Measurements from ENCODE around the gene RPGRIP1L. TPM values are rescaled to one million over a fixed set of nuclear protein-coding genes. Genes with fewer than 3 reads are reported as not detected.

Gene RPGRIP1L
- total RNA-seq, 1 experiment from 2014 or later = 12.7 TPM

GRCh38 chr16:53632526-53632925 is 71.1 kb downstream of the RPGRIP1L start:
- no peak overlapping the region for H3K4me3 ChIP-seq (ENCODE audit: low read depth in 2 of 2, low read length in 2 of 2)
- H3K4me1 ChIP-seq (ENCODE audit: control insufficient read depth, insufficient read depth, low read length) = no peaks in the 10 kb centered on the region
- ATAC-seq = no peak
- ChIA-PET CTCF (no interaction called here), POLR2A (no interaction called here)
- H3K27ac ChIP-seq (ENCODE audit: low read length) = no peak overlapping the region
- in situ Hi-C loops (cut with HindIII; ENCODE audit: low pct_unique_long_range_greater_than_20kb, low sequenced_read_pairs) = no loop called here
- DNase-seq (ENCODE audit: low read depth, low spot score) = no peak
- H3K27me3 ChIP-seq (ENCODE audit: control insufficient read depth, insufficient read depth, low read length) = no peaks in the 10 kb centered on the region
- BruUV-seq (replicated peaks) = no TSS peak
- peaks cover 2% of the 10 kb centered on the region; the same call in 1 of the 2 replicates for H3K36me3 ChIP-seq (ENCODE audit: control insufficient read depth, insufficient read depth, low read length)
- intact Hi-C loops (cut with micrococcal nuclease; ENCODE audit: unreplicated experiment) = no loop called here
- TF ChIP-seq TCF7L2 (IDR thresholded peaks at IDR 0.05; ENCODE audit: low read depth, low read length) = no peak
- no peak for TF ChIP-seq POLR2AphosphoS5 (IDR thresholded peaks at IDR 0.05; ENCODE audit: low read depth, low read length)
- TF ChIP-seq SIN3A (IDR thresholded peaks at IDR 0.05; ENCODE audit: borderline replicate concordance, insufficient read depth, low read depth, low read length) = no peak
- H3K9me3 ChIP-seq (ENCODE audit: control insufficient read depth, insufficient read depth, low read depth, low read length) = no peaks in the 10 kb centered on the region

- CTCF ChIA-PET = interaction anchor here (0.6 kb wide), 1 partner anchor 600 kb away, joined by 3 read pairs; no protein-coding TSS in a partner anchor
- no peak for ATAC-seq
- intact Hi-C loops (cut with micrococcal nuclease; ENCODE audit: unreplicated experiment) = no loop called here
Observed at GRCh38 chr16:53631236-53632025, 72.2 kb downstream of the RPGRIP1L start.

More at GRCh38 chr16:53631236-53632025, 72.2 kb downstream of the RPGRIP1L start:
- H3K4me1 ChIP-seq (ENCODE audit: control insufficient read depth, insufficient read depth, low read length) = no peaks in the 10 kb centered on the region
- no peak overlapping the region for H3K4me3 ChIP-seq (ENCODE audit: low read depth in 2 of 2, low read length in 2 of 2)
- H3K9me3 ChIP-seq (ENCODE audit: control insufficient read depth, insufficient read depth, low read depth, low read length) = no peaks in the 10 kb centered on the region
- TF ChIP-seq POLR2AphosphoS5 (IDR thresholded peaks at IDR 0.05; ENCODE audit: low read depth, low read length) (no peak), SIN3A (IDR thresholded peaks at IDR 0.05; ENCODE audit: borderline replicate concordance, insufficient read depth, low read depth, low read length) (no peak), CTCF (IDR thresholded peaks at IDR 0.05) (no peak), TCF7L2 (IDR thresholded peaks at IDR 0.05; ENCODE audit: low read depth, low read length) (no peak), REST (IDR thresholded peaks at IDR 0.05; ENCODE audit: insufficient read depth in 1 of 2, low read depth in 2 of 2, low read length in 1 of 2) (no peak)
- no peak for DNase-seq (ENCODE audit: low read depth, low spot score)
- H3K36me3 ChIP-seq (ENCODE audit: control insufficient read depth, insufficient read depth, low read length) = peaks cover 2% of the 10 kb centered on the region; the same call in 1 of the 2 replicates
- POLR2A ChIA-PET = no interaction called here
- H3K27me3 ChIP-seq (ENCODE audit: control insufficient read depth, insufficient read depth, low read length) = no peaks in the 10 kb centered on the region
- in situ Hi-C loops (cut with HindIII; ENCODE audit: low pct_unique_long_range_greater_than_20kb, low sequenced_read_pairs) = no loop called here
- no TSS peak for BruUV-seq (replicated peaks)
- no peak overlapping the region for H3K27ac ChIP-seq (ENCODE audit: low read length)
